Muscle layer of duodenum (tissue), 2 donors: ENCODE measurements around the gene LAMC3.
A peak's percentile ranks its signal among the peaks of the same experiment; 100 is the strongest.
"Not testable (repeated sequence)": the region's sequence is repeated elsewhere in the genome, so short reads cannot be mapped to it uniquely, and the experiment has no call there.

ENCODE experiments used
- H3K27ac ChIP-seq: one replicate; pipeline ENCODE4 v1.7.0; 2013; ENCODE audit warnings: mild to moderate bottlenecking, low read length
- H3K27me3 ChIP-seq: one replicate; pipeline ENCODE4 v1.7.0; 2013; ENCODE audit warnings: low read depth, mild to moderate bottlenecking, control low read depth, low read length
- H3K36me3 ChIP-seq, 2 donors: one replicate each; pipeline ENCODE4 v1.7.0; 2013; ENCODE audit warnings: low read length in 2 of 2, control low read depth in 1 of 2, mild to moderate bottlenecking in 1 of 2; ENCODE audit not compliant: insufficient read depth in 2 of 2, control insufficient read depth in 1 of 2
- H3K4me1 ChIP-seq, 2 donors: one replicate each; pipeline ENCODE4 v1.7.0; 2013; ENCODE audit warnings: low read length in 2 of 2, mild to moderate bottlenecking in 2 of 2, control low read depth in 1 of 2, moderate library complexity in 1 of 2; ENCODE audit not compliant: insufficient read depth in 2 of 2, control insufficient read depth in 1 of 2
- H3K4me3 ChIP-seq, 2 donors: one replicate each; pipeline ENCODE4 v1.7.0; 2013; ENCODE audit warnings: low read length in 2 of 2, low read depth in 1 of 2, mild to moderate bottlenecking in 1 of 2
- H3K9me3 ChIP-seq, 2 donors: one replicate each; pipeline ENCODE4 v1.7.0; 2013; ENCODE audit warnings: low read length in 2 of 2, control low read depth in 1 of 2, mild to moderate bottlenecking in 1 of 2; ENCODE audit not compliant: control insufficient read depth in 1 of 2
- donor health status: healthy.

LAMC3 gene

GRCh38 chr9:131094622-131095021, 85.6 kb downstream of the LAMC3 start:
- Histone ChIP-seq H3K36me3 (no peaks in the 10 kb centered on the region), H3K4me3 (no peak overlapping the region), H3K9me3 (no peaks in the 10 kb centered on the region), H3K4me1 (peaks cover 0 to 8% of the 10 kb centered on the region in 2 donors), H3K27me3 (peaks cover 26% of the 10 kb centered on the region), H3K27ac (no peak overlapping the region)

DNA sequence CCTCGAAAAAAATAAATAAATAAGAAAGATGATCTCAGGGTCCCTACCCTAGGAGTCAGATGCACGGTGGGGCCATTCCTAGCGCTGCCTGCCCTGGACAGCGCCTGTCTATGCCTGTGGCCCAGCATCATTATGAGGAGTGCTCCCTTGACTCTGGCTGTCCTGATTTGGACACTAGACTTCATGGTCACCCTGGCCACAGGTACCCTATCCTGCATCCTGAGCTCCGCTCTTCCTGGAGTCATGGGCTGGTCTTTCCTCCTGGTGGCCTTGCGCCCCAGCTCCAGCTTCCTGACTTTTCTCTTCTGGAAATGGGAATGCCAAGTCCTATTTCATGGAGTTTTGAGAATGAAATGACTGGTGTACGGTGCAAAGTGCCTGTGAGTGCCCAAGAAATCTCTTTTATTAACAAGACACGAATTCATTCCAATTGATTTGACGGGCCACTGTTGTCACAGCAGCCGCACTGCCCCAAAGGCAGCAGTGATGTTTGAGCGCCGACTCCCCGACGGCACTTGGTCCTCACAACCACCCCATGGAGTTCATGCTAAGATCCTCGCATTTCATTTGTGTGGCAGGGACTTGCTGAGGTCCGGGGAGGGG, 86.8 kb downstream of the LAMC3 start:
- Histone ChIP-seq H3K27ac (no peak overlapping the region), H3K4me3 (peak overlapping the region in 1 of 2 donors; percentile 32), H3K4me1 (peaks cover 0 to 8% of the 10 kb centered on the region in 2 donors)

GRCh38 chr9:131096269-131097125, 87.5 kb downstream of the LAMC3 start, which contains the start of gene AIF1L:
TSS of gene AIF1L (plus strand) at chr9:131096531. CDS start at chr9:131096630, 99 bp downstream.
- Histone ChIP-seq H3K9me3 (no peaks in the 10 kb centered on the region), H3K27ac (no peak within 1 kb of the TSS), H3K4me1 (peaks cover 0 to 8% of the 10 kb centered on the region in 2 donors), H3K27me3 (peaks cover 26% of the 10 kb centered on the region), H3K36me3 (no peaks in the 10 kb centered on the region), H3K4me3 (peak within 1 kb of the TSS; percentile 42 to 65)

More for the DNA sequence above, 86.8 kb downstream of the LAMC3 start:
- peaks cover 26% of the 10 kb centered on the region for H3K27me3 ChIP-seq
- no peaks in the 10 kb centered on the region for H3K36me3 ChIP-seq
- no peaks in the 10 kb centered on the region for H3K9me3 ChIP-seq

GRCh38 chr9:131097126-131097947, 88.4 kb downstream of the LAMC3 start:
- Histone ChIP-seq H3K27ac (no peak overlapping the region), H3K9me3 (no peaks in the 10 kb centered on the region), H3K4me1 (peaks cover 0 to 8% of the 10 kb centered on the region in 2 donors), H3K4me3 (peak overlapping the region; percentile 42 to 65), H3K36me3 (no peaks in the 10 kb centered on the region), H3K27me3 (peaks cover 19% of the 10 kb centered on the region)

- Histone ChIP-seq H3K4me3 (no peak overlapping the region), H3K9me3 (no peaks in the 10 kb centered on the region), H3K27ac (no peak overlapping the region), H3K36me3 (no peaks in the 10 kb centered on the region), H3K27me3 (peaks cover 18% of the 10 kb centered on the region), H3K4me1 (peaks cover 0 to 8% of the 10 kb centered on the region in 2 donors)
Observed at GRCh38 chr9:131097948-131098278, 88.9 kb downstream of the LAMC3 start.

DNA sequence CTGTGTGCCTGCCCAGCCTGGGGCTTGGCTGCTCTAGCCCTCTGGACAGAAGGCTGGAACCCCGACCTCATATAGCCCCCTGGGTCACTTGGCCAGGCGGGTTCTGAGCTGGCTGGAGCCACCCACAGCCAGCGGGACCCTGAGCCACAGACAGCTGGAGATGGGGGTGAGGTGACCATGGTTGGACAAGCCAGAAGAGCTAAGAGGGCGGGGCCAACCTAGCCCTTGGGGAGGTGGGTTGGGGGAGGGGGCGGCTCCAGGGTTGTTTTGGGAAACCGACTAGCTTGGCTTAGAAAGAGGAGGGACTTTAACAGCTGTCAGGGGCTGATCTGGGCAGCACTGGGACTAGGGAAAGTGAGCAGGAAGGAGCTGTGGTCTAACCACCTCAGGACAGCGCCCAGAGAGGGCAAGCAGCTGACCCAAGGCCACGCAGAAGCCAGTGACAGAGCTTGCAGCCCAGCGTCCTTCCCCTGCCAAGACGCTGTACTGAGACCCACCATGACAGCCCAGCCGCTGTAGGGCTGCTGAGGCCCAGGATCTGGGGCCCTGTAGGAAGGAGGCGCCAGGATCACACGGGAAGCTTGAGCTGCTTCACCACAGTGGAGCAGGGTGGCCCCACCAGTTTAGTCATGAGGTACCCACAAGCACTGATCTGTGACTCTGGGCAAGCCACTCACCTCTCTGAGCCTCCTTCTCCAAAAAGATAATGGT, 89.6 kb downstream of the LAMC3 start:
- Histone ChIP-seq H3K27ac (no peak overlapping the region), H3K27me3 (peaks cover 18% of the 10 kb centered on the region), H3K36me3 (no peaks in the 10 kb centered on the region), H3K9me3 (no peaks in the 10 kb centered on the region), H3K4me1 (peaks cover 0 to 8% of the 10 kb centered on the region in 2 donors), H3K4me3 (no peak overlapping the region)

GRCh38 chr9:131099102-131099606, 90.2 kb downstream of the LAMC3 start:
- Histone ChIP-seq H3K9me3 (no peaks in the 10 kb centered on the region), H3K27ac (no peak overlapping the region), H3K27me3 (peaks cover 15% of the 10 kb centered on the region), H3K4me3 (no peak overlapping the region), H3K36me3 (no peaks in the 10 kb centered on the region), H3K4me1 (peaks cover 0 to 8% of the 10 kb centered on the region in 2 donors)

DNA sequence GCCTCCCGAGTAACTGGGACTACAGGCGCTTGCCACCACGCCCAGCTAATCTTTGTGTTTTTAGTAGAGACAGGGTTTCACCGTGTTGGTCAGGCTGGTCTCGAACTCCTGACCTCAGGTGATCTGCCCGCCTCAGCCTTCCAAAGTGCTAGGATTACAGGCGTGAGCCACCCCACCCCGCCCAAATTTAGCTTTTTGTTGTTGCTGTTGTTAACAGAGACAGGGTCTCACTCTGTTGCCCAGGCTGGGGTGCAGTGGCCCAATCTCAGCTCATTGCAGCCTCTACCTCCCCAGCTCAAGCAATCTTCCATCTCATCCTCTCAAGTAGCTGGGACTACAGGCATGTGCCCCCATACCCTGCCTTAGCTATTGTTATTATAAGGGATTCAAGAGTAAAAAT, 90.9 kb downstream of the LAMC3 start:
- not testable (repeated sequence) for H3K27me3 ChIP-seq, H3K9me3 ChIP-seq, H3K36me3 ChIP-seq, H3K4me3 ChIP-seq, H3K27ac ChIP-seq, H3K4me1 ChIP-seq

GRCh38 chr9:131100445-131100844, 91.5 kb downstream of the LAMC3 start:
- Histone ChIP-seq H3K4me3 (no peak overlapping the region), H3K27me3 (peaks cover 4% of the 10 kb centered on the region), H3K4me1 (peaks cover 0 to 8% of the 10 kb centered on the region in 2 donors), H3K36me3 (no peaks in the 10 kb centered on the region), H3K27ac (no peak overlapping the region), H3K9me3 (no peaks in the 10 kb centered on the region)

GRCh38 chr9:131101207-131101964, 92.4 kb downstream of the LAMC3 start:
- Histone ChIP-seq H3K9me3 (no peaks in the 10 kb centered on the region), H3K4me3 (no peak overlapping the region), H3K4me1 (peaks cover 0 to 7% of the 10 kb centered on the region in 2 donors), H3K27me3 (no peaks in the 10 kb centered on the region), H3K36me3 (no peaks in the 10 kb centered on the region), H3K27ac (no peak overlapping the region)
